ENCODE results near the gene GABARAP.

GABARAP gene

DNA sequence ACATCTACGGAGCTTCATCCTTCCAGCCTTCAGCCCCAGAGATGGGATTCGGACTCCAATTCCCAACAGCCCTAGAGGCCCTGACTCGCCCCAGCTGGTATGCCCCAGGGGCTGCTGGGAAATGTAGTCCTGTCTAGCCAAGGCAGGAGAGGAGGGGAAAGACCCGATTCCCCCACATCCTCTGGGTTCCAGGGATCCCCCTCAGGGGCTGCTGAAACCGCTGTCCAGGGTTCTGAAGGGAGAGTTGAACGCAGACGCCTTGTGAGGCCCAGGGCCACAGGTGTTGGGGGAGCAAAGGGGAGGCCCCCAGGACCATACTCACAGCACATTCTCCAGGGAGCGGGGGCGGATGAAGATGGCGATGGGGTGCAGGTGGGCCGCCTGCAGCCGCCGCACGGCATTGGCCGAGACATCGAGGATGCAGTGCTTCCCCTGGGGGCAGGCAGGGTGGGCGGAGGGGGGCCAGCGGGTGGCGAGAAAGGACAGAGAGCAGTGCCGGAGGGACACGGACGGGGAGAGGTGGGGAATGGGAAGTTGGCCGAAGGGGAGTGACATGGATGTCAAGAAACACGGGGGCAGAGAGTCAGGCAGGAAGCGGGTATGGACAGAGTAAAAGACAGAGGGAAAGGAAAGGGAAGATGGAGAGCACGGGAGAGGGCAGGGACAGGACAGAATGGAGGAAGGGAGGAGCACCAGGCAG is 50.5 kb downstream of the GABARAP start:
- ChIA-PET CTCF (interaction anchor here (0.8 kb wide), 1 partner anchor 48 kb away, joined by 3 read pairs; no protein-coding TSS in a partner anchor), POLR2A (ENCODE audit: low non-redundant PET) (no interaction called here)
- DNase-seq (ENCODE audit: low spot score): peak; percentile 56

DNA sequence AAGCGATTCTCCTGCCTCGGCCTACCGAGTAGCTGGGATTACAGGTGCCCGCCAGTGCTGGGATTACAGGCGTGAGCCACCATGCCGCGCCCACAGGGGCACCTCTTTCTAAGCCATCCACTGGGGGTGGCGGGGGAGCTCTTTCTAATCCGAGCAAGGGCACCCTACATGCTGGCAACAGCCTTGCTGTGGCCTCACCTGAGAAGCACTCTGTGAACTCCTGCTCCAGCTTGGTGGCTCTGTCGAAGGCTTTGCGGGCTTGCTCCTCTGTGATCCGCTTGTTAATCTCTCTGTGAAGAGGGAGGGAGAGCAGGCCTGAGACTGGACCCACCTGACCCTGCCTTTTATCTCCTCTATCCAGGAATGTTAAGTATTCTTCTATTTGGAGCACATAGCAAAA is 51.2 kb downstream of the GABARAP start:
- CTCF ChIA-PET: interaction anchor here (0.8 kb wide), 1 partner anchor 48 kb away, joined by 3 read pairs; no protein-coding TSS in a partner anchor

More for the DNA sequence above, 50.5 kb downstream of the GABARAP start:
- TF ChIP-seq, protein P1, sequence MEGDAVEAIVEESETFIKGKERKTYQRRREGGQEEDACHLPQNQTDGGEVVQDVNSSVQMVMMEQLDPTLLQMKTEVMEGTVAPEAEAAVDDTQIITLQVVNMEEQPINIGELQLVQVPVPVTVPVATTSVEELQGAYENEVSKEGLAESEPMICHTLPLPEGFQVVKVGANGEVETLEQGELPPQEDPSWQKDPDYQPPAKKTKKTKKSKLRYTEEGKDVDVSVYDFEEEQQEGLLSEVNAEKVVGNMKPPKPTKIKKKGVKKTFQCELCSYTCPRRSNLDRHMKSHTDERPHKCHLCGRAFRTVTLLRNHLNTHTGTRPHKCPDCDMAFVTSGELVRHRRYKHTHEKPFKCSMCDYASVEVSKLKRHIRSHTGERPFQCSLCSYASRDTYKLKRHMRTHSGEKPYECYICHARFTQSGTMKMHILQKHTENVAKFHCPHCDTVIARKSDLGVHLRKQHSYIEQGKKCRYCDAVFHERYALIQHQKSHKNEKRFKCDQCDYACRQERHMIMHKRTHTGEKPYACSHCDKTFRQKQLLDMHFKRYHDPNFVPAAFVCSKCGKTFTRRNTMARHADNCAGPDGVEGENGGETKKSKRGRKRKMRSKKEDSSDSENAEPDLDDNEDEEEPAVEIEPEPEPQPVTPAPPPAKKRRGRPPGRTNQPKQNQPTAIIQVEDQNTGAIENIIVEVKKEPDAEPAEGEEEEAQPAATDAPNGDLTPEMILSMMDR (conservative IDR thresholded peaks at IDR 0.05; ENCODE audit: low read depth): no peak
- H3K27ac ChIP-seq: no peak overlapping the region

DNA sequence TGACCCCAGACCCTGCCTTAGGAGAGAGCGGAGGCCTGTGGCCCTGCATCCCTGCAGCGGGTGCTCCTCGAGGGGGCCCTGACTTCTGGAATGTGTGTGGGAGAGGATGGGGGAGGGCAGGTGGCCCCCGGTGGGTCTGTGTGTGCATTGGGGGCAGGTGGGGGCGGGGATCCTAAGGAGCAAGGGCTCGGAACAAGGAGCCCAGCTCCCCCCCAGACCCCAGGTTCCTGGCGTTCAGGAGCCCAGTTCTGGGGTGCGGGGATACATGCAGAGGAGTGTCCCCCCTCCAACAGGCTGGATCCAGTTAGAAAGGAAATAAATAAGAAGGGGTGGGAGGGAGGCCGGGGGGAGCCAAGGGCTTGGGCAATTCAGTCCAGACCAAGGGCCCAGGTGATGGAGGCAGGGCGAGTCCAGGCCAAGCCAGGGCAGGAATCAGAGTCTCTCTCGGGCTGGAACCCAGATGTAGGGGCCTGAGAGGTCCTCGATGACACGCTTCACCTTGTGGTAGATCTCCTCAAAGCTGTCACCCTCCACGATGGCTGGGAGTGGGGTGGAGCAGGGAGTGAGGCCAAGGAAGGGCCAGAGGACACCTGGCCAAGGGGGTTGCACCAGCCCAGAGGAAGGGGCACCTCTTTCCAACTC is 51.9 kb downstream of the GABARAP start:
- CTCF ChIA-PET: no interaction called here
- no peak overlapping the region for H3K27ac ChIP-seq
- no peak for DNase-seq (ENCODE audit: low spot score)
- TF ChIP-seq, protein P1 (conservative IDR thresholded peaks at IDR 0.05; ENCODE audit: low read depth): no peak
- POLR2A ChIA-PET (ENCODE audit: low non-redundant PET): no interaction called here

More for the DNA sequence above, 51.2 kb downstream of the GABARAP start:
- DNase-seq (ENCODE audit: low spot score): no peak
- no peak overlapping the region for H3K27ac ChIP-seq
- POLR2A ChIA-PET (ENCODE audit: low non-redundant PET): no interaction called here
- TF ChIP-seq, protein P1 (conservative IDR thresholded peaks at IDR 0.05; ENCODE audit: low read depth): no peak

Measured in RWPE1 (cell line).